Bronchial epithelial cell (primary cell): ENCODE measurements around the gene TMEM171. TPM values are rescaled to one million over a fixed set of nuclear protein-coding genes. Genes with fewer than 3 reads are reported as not detected.
A peak's percentile ranks its signal among the peaks of the same experiment; 100 is the strongest.

Experiments
- DNase-seq: peaks from one replicate; pipeline ENCODE4 v3.0.0-alpha.2; 2010; ENCODE audit warnings: low read depth
- FAIRE-seq: peaks from 2 replicates; lab custom pipeline; 2011; peaks lifted over from hg19 to GRCh38; lab: Jason Lieb, UNC
- H3K27me3 ChIP-seq: 2 replicates; pipeline ENCODE4 v1.5.1; 2011; ENCODE audit warnings: low read length; ENCODE audit not compliant: control insufficient read depth, insufficient read depth
- H3K36me3 ChIP-seq: 2 replicates; pipeline ENCODE4 v1.5.1; 2011; ENCODE audit warnings: low read length; ENCODE audit not compliant: control insufficient read depth, insufficient read depth
- H3K4me3 ChIP-seq: 2 replicates; pipeline ENCODE4 v1.5.1; 2011; ENCODE audit warnings: mild to moderate bottlenecking, low read depth, low read length, control low read depth
- CTCF ChIP-seq: IDR thresholded peaks from 2 replicates; pipeline ENCODE4 v1.5.1; 2011; ENCODE audit warnings: mild to moderate bottlenecking, moderate library complexity, low read length, control low read depth, inconsistent platforms; ENCODE audit not compliant: insufficient read depth, severe bottlenecking
- total RNA-seq: library from RNA; depleted of rRNA; stranded (reverse); fragments of >200 nt; gene quantifications from 2 replicates; pipeline ENCODE4 v1.2.1, GENCODE V29; 2014

Gene TMEM171
- total RNA-seq, 1 donor from 2014 or later, result 0.26 TPM

- Histone ChIP-seq H3K27me3 (no peaks in the 10 kb centered on the region), H3K4me3 (no peak overlapping the region), H3K36me3 (no peaks in the 10 kb centered on the region)
- TF ChIP-seq CTCF, result no peak
- DNase-seq (no peak), FAIRE-seq (no peak)
Measured at GRCh38 chr5:73106335-73106734, 14.0 kb upstream of the TMEM171 start.

DNA sequence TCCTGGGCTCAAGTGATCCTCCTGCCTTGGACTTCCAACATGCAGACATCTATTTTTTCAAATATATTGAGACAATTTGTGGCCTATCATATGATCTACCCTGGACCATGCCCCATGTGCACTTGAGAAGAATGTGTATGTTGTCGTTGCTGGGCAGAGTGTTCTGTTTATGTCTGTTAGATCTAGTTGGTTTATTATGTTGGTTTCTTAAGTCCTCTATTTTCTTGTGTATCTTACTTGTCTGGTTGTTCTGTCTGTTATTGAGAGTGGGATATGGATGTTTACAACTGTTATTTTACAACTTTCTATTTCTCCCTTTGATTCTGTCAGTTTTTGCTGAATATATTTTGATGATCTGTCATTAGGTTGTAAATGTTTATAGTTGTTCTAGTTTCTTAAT lies 10.2 kb upstream of the TMEM171 start:
- TF ChIP-seq CTCF, result no peak
- Histone ChIP-seq H3K27me3 (no peaks in the 10 kb centered on the region), H3K36me3 (no peaks in the 10 kb centered on the region), H3K4me3 (no peak overlapping the region)
- FAIRE-seq (no peak), DNase-seq (no peak)

DNA sequence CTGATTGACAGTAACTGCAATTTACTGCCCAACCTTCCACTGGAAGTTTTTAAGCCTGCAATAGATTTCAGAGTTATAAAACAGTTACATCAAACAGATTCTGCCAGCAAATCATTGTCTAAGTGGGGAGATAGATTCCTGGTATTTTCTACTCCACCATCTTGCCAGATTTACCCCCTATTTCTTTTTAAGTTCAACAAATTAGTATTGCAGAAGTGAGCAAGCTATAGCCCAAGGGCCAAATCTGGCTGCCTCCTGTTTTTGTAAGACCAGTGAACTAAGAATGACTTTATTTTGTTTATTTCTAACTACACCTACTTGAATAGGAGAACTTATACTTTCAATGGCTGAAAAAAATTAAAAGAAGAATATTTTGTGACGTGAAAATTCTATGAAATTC lies 8.8 kb upstream of the TMEM171 start:
- no peaks in the 10 kb centered on the region for H3K27me3 ChIP-seq
- TF ChIP-seq CTCF, result no peak
- H3K4me3 ChIP-seq, result no peak overlapping the region
- no peak for DNase-seq
- no peak for FAIRE-seq
- H3K36me3 ChIP-seq, result no peaks in the 10 kb centered on the region

GRCh38 chr5:73112359-73112758 lies 8.0 kb upstream of the TMEM171 start:
- DNase-seq, result no peak
- Histone ChIP-seq H3K27me3 (no peaks in the 10 kb centered on the region), H3K36me3 (no peaks in the 10 kb centered on the region), H3K4me3 (no peak overlapping the region)
- no peak for TF ChIP-seq CTCF
- peak; percentile 58 for FAIRE-seq

GRCh38 chr5:73114044-73114688 lies 6.2 kb upstream of the TMEM171 start:
- H3K4me3 ChIP-seq, result no peak overlapping the region
- no peaks in the 10 kb centered on the region for H3K27me3 ChIP-seq
- TF ChIP-seq CTCF, result no peak
- no peaks in the 10 kb centered on the region for H3K36me3 ChIP-seq
- DNase-seq (no peak), FAIRE-seq (no peak)
